ENCODE data around the gene RPS27A.
A peak's percentile ranks its signal among the peaks of the same experiment; 100 is the strongest.
"Not testable (repeated sequence)": the region's sequence is repeated elsewhere in the genome, so short reads cannot be mapped to it uniquely, and the experiment has no call there.

RPS27A gene

DNA sequence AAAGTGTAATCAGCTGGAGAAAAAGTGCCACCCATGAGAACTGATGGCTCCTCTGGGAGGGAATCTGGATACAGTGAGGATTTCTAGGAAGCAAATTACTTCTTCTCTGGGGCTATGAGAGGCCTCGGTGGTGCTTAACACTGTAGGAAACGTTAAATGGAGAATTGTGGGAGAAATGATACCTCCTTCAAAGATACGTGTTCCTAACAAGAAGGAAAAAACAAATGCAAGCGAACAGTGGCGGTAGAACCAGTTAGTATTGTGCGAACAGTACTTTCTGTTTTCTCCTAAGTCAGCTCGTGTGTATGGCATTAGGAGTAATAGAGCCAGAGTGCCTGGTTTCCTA, 37.1 kb downstream of the RPS27A start:
- H3K4me3 ChIP-seq (replicated peaks; ENCODE audit: low read depth, low read length): peak overlapping the region; percentile 93
- DNase-seq (ENCODE audit: low read depth): peak; percentile 8
- TF ChIP-seq, protein P1, sequence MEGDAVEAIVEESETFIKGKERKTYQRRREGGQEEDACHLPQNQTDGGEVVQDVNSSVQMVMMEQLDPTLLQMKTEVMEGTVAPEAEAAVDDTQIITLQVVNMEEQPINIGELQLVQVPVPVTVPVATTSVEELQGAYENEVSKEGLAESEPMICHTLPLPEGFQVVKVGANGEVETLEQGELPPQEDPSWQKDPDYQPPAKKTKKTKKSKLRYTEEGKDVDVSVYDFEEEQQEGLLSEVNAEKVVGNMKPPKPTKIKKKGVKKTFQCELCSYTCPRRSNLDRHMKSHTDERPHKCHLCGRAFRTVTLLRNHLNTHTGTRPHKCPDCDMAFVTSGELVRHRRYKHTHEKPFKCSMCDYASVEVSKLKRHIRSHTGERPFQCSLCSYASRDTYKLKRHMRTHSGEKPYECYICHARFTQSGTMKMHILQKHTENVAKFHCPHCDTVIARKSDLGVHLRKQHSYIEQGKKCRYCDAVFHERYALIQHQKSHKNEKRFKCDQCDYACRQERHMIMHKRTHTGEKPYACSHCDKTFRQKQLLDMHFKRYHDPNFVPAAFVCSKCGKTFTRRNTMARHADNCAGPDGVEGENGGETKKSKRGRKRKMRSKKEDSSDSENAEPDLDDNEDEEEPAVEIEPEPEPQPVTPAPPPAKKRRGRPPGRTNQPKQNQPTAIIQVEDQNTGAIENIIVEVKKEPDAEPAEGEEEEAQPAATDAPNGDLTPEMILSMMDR (IDR thresholded peaks at IDR 0.05; ENCODE audit: low read length, missing control alignments): no peak

DNA sequence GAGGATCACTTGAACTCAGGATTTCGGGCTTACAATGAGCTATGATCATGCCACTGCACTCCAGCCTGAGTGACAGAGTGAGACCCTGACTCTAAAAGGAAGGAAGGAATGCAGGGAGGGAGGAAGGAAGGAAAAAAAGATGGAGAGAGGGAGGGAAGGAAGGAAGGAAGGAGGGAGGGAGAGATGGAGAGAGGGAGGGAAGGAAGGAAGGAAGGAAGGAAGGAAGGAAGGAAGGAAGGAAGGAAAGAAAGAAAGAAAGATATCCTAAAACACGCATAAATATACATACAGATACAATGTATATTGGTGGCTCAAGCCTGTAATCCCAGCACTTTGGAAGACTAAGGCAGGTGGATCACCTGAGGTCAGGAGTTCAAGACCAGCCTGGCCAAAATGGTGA, 41.9 kb downstream of the RPS27A start:
- H3K4me3 ChIP-seq (replicated peaks; ENCODE audit: low read depth, low read length); DNase-seq (ENCODE audit: low read depth): not testable (repeated sequence)

DNA sequence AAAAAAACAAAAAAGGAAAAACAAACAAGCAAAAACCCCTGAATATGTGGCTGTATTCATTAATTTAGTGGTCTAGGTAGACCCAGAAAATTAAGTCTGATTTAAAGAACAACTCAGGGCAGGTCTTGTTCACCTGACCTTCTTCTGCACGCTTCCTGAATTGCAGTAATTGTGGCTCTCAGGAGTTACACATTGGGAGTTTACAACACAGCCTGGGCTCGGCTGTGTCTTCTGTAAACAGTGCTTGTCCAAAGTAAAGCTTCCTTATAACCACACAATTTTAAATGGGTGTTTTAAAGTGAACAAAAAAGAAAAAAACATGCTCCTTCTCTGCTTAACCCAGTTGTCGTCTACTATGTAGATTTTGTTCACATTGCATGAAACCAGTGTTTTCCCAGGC, 44.8 kb downstream of the RPS27A start:
- H3K4me3 ChIP-seq (replicated peaks; ENCODE audit: low read depth, low read length): no peak overlapping the region
- TF ChIP-seq, protein P1 (IDR thresholded peaks at IDR 0.05; ENCODE audit: low read length, missing control alignments): no peak
- no peak for DNase-seq (ENCODE audit: low read depth)

DNA sequence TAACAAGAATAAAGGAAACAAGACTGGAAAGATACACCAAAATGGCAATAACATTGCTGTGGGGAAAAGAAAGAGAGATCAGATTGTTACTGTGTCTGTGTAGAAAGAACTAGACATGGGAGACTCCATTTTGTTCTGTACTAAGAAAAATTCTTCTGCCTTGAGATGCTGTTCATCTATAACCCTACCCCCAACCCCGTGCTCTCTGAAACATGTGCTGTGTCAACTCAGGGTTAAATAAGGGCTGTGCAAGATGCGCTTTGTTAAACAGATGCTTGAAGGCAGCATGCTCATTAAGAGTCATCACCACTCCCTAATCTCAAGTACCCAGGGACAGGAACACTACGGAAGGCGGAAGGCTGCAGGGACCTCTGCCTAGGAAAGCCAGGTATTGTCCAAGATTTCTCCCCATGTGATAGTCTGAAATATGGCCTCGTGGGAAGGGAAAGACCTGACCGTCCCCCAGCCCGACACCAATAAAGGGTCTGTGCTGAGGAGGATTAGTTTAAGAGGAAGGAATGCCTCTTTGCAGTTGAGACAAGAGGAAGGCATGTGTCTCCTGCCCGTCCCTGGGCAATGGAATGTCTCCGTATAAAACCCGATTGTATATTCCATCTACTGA, 46.8 kb downstream of the RPS27A start:
- not testable (repeated sequence) for DNase-seq (ENCODE audit: low read depth); H3K4me3 ChIP-seq (replicated peaks; ENCODE audit: low read depth, low read length)

DNA sequence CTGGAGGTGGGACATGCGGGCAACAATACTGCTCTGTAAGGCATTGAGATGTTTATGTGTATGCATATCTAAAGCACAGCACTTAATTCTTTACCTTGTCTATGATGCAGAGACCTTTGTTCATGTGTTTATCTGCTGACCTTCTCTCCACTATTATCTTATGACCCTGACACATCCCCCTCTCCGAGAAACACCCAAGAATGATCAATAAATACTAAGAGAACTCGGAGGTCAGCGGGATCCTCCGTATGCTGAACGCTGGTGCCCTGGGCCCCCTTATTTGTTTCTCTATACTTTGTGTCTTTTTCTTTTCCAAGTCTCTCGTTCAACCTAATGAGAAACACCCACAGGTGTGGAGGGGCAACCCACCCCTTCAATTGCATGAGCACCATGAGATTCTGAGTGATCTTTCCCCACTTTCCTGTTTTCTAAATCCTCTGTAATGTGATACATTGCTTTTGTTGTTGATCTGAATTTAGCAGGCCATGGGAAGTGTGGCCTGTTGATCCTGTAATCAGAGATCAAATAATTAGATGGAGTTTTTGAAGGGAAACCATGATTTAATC, 47.5 kb downstream of the RPS27A start:
- H3K4me3 ChIP-seq (replicated peaks; ENCODE audit: low read depth, low read length); DNase-seq (ENCODE audit: low read depth): not testable (repeated sequence)

DNA sequence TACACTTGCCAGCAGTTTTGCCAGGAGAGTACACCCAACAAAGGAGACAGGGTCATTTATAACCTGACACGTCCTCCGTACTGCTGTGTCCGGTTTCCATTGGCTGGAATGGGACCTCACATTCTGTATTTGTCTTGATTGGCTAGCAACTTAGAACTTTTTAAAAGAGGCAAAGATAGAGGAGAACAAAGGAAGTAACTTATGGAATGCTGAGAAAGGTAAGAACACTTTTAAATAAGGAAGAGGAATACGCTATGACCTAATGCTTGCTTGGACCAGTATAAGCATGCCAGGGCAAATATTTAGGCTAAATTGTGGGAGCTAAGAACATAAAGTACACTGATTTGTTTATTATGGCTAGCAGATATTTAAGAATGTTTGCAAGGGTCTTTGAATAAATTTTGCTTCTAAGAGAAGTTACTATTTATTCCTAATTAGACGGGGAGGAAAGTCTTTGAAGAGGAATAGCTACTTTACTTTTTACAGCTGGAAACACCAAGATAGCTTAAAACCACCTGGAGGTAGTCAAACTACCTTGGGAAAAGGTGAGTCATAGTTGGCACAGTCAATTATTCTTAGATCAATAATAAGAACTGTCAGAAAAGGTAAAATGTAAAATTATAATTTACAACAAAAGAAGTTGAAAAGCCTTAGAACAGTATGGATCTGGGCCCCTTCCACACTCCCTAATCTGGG, 48.5 kb downstream of the RPS27A start:
- not testable (repeated sequence) for H3K4me3 ChIP-seq (replicated peaks; ENCODE audit: low read depth, low read length); DNase-seq (ENCODE audit: low read depth)

DNA sequence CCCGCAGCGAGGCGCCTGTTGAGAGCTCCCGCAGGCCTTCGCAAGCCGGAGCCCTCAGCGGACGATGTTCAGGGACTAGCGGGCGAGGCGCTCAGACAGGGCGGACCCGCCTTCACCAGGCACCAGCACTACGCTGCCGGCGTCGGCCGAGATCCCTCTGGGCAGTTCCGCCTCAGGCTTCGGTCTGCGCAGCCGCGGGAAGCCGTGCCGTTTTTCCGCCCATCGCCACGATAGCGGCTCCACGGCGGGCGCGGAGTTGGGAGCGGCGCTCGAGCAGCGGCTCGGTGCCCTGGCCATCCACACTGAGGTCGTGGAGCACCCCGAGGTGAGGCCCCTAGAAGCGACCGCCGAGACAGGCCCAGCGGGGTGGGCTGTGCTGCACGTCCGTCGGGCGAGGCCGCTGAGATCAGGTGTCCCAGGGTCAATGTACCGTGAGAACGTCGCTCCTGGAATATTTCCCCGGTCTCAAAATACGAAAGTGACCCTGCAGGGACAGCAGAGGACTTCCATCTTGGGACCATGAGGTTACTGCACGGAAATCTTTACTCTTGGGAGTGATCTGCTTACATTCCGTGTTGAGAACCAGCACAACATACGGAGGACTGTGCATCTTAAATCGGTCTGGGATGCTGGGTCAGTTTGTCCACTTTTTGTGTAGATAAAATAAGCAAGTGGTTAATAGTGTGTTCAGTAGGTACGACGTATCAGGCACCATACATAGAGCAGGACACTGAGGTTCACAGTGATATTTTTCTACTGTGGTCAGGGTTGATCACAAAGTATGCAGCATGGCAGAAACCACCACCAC, 49.8 kb downstream of the RPS27A start:
- peak; percentile 89 for DNase-seq (ENCODE audit: low read depth)
- H3K4me3 ChIP-seq (replicated peaks; ENCODE audit: low read depth, low read length): peak overlapping the region; percentile 77
- TF ChIP-seq, protein P1 (IDR thresholded peaks at IDR 0.05; ENCODE audit: low read length, missing control alignments): no peak

DNA sequence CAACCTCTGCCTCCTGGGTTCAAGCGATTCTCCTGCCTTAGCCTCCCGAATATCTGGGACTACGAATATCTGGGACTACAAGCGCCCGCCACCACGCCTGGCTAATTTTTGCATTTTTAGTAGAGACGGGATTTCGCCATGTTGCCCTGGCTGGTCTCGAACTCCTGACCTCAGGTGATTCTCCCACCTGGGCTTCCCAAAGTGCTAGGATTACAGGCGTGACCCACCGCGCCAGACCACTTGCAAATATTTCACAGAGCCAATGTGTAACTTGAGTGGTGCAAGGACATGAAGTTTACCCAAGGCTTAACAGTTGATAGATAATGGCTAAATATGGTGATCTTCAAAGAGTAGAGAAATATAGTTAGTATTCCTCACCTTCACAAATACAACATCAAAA, 50.6 kb downstream of the RPS27A start:
- no peak for DNase-seq (ENCODE audit: low read depth)
- H3K4me3 ChIP-seq (replicated peaks; ENCODE audit: low read depth, low read length): no peak overlapping the region
- TF ChIP-seq, protein P1 (IDR thresholded peaks at IDR 0.05; ENCODE audit: low read length, missing control alignments): no peak

Measured in fibroblast of pulmonary artery (primary cell).